ENCODE data around the gene RNASE4.
"Not testable (repeated sequence)": the region's sequence is repeated elsewhere in the genome, so short reads cannot be mapped to it uniquely, and the experiment has no call there.

RNASE4 gene, protein sequence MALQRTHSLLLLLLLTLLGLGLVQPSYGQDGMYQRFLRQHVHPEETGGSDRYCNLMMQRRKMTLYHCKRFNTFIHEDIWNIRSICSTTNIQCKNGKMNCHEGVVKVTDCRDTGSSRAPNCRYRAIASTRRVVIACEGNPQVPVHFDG

GRCh38 chr14:20683891-20684661 is at the start of gene RNASE4:
Gene RNASE4 (plus strand): TSS chr14:20684560. CDS start chr14:20699372, 14,812 bp downstream.
- peak; percentile 63 to 72 (median 68) for DNase-seq

- no peak for DNase-seq
These were observed 42.8 kb upstream of the RNASE4 start, which contains the start of gene OR6S1 for GRCh38 chr14:20641591-20641990. Gene OR6S1 (minus strand): TSS chr14:20641691. CDS start chr14:20641691, 0 bp downstream.

GRCh38 chr14:20642182-20642581 is 42.2 kb upstream of the RNASE4 start:
- DNase-seq = no peak

DNA sequence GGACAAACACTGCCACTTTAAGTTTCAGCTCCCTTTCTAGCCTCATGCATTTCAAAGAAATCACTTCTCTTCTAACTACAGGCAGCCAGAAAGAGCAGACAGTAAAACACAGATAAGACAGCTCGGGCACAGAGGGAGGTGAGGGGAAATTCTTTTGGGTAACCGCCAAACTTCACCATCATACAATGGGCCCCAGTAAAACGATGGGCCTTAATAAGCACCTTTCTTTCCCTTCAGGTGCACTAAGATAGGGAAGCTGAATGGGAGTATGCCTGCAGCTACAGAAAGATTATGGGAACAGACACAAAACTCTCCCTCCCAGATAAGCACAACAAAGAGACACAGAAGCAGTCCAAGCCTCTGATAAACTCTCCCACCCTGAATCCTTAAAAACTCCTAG is 41.6 kb upstream of the RNASE4 start:
- not testable (repeated sequence) for DNase-seq

GRCh38 chr14:20644520-20644919 is 39.8 kb upstream of the RNASE4 start:
- no peak for DNase-seq

DNA sequence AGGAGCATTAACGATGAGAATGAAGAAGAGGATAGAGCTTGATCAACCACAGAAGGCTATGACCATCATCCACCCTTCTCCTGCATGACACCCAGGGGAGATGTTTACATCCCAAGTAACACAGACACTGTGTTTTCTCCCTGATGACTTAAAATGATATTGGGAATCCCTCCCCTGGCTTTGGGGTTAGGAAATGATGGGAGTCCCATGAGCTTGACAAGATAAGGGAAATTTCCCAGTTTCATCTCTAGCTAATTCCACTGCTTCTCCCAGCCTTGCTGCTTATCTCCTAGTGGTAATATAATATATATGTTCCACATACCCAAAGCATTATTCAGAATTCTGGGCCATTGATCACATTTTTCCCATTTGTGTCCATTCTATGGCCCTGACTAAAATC is 38.9 kb upstream of the RNASE4 start:
- no peak for DNase-seq

- DNase-seq = peak in 1 of 4 experiments; percentile 14
These were observed 31.1 kb upstream of the RNASE4 start for GRCh38 chr14:20652996-20653975.

DNA sequence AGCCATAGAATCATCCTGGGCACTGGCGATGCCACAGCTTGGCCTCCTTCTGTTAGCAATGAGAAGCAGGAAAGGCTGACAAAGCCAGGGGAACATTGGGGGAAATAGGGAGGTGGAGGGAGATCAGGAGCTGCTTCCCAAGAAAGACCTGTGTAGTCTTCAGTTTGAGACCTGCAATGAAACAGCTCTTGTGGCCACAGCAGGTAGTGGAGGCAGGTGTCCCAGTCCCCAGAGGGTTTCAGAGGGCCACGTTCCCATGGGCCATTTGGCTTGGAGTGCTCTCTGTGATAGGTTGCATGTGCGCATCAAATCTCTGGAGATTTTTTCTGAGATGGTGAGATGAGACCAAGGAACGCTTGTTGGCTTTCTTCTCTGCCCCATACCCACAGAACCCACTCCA is 28.5 kb upstream of the RNASE4 start:
- no peak for DNase-seq

GRCh38 chr14:20656274-20656673 is 28.1 kb upstream of the RNASE4 start:
- no peak for DNase-seq

DNA sequence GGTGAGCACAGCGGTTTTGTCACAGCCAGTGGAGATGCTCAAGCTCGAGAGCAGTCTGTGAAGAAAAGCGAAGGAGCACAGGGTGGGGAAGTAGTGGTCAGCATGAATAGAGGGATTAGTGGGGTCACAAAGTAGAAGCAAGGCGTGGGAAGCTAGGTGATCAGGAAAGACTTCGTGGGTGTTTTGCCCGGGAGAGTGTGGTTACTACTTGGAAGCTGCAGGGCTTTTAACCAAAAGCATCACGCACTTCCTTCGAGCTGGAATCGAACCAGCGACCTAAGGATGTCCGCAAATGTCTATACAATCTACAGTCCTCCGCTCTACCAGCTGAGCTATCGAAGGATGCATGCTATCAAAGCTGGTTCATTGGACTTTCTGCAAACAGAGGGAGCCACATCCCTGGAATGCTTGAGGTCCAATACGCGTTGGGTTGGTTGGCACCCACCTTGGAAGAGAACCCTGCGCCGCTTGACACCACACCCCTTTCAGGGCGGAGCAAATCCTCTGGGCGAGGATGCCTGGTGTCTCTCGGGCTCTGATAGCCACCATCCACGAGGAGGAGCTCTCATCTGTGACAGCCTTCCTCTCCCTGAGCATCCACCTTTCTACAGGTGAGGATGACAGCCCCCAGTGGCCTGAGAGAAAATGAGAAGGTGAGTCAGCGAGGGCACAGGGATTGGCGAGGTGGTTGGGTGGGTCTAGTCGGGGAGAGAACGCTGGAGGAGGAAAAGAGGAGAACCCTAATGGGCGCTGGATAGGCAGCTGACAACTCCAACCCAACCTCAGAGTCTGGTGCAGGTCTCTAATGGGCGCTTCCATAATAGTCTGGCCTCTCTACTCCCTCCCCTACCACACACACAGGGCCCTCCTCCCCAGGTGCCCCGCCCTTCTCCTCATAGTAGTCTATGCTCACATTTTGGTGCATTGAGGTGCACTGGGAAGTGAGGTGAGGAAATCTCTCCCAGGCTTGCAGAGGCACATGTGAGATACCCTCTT is 26.8 kb upstream of the RNASE4 start:
- peak in 1 of 4 experiments; percentile 8 for DNase-seq

- no peak for DNase-seq
These were observed 26.1 kb upstream of the RNASE4 start for GRCh38 chr14:20658246-20658645.

DNA sequence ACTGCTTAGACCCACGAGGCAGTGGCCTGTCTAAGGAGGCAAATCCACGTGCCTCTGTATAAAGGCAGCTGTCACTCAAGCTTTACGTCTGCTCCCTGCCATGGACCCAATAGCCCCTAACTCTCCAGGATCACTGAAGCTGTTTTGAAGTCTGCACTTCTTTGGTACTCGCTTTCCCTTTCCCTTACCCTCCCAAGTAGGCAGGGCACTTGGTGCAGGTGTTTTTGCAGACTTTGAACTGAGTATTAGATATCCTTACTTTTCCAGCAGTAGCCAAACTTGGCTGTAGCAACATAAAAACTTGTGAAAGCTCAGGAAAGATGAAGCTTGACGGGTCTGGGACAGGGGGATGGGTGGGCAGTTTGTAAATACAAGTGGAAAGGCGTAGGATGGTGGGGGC is 25.0 kb upstream of the RNASE4 start:
- DNase-seq = no peak

GRCh38 chr14:20659813-20660395 is 24.5 kb upstream of the RNASE4 start:
- DNase-seq = no peak

DNA sequence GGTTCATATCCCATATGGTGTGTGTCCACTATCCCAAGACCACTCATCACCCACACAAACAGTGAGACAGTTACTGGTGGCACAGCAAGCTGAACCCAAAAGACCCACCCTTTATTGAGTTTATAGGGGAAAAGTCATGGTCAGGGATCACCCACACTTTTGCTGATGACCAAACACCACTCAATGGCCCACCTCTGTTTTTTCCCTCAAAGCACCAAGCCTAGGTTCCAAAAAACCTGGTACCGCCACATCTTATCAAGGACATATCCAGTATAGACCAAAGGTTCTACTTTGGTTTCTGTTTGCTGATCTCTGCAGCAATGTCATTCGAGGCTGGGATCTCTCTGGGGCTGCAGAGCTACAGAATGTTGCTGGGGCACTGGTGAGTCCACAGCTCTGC is 23.2 kb upstream of the RNASE4 start:
- no peak for DNase-seq

- peak; percentile 30 to 59 (median 46) for DNase-seq
These were observed 21.2 kb upstream of the RNASE4 start for GRCh38 chr14:20662968-20663732.

- not testable (repeated sequence) for DNase-seq
These were observed 17.9 kb upstream of the RNASE4 start for GRCh38 chr14:20666400-20666961.

DNA sequence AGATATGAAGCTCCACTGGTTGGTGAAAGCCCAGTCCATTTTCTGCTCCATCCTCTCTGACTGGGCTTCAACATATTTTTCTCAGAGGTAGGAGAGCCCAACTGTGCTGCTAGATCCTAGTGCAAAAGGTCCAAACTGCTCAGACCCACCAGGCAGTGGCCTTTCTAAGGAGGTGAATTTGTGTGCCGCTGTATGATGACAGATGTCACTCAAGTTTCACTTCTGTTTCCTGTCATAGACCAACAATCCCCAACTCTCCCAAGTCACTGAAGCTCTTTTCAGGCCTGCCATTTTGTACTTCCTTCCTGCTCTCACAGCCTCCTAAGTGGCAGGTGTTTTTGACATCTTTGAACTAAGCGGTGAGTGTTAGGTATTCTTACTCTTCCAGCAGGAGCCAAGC is 16.4 kb upstream of the RNASE4 start:
- DNase-seq = no peak

DNA sequence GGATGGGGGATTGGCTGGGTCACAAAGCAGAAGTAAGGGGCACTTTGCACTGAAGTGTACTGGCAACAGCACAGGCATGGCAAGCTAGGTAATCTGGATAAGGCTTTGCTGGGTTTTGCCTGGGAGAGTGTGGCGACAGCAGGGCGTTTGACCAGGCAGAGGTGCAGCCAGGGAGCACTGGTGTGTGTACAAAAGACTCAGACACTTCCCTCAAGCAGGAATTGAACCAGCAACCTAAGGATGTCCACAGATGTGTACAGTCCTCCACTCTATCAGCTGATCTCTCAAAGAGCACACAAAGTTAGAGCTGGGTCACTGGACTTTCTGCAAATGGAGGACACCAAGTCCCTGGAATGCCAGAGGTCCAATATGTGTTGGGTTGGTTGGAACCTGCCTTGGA is 15.4 kb upstream of the RNASE4 start:
- DNase-seq = no peak

DNA sequence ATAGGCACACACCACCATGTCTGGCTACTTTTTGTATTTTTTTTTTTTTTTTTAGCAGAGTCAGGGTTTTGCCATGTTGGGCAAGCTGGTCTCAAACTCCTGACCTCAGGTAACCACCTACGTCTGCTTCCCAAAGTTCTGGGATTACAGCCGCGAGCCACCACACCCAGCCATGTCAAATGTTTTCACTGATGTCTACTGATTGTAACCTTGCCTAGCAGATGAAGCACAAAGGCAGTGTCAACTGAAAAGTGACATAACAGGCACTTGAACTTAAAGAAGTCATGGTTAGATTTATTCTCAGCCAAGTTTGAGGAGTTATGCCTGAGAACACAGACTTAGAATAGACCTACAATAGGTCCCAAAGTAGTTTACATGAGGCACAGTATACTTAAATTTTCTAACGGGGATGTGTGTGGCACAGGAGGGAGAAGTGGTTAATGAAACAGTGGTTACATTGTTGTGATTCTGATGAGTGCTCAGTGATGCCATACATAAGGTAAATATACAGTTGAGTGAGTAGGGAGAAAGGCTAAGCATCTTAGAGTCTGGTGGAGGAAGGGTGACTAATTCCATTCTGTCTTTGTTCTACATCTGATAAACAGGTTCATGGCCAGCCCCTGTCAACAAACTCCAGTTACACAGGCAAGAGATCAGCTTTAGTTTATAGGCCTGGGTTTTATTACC is 12.6 kb upstream of the RNASE4 start:
- no peak for DNase-seq

DNA sequence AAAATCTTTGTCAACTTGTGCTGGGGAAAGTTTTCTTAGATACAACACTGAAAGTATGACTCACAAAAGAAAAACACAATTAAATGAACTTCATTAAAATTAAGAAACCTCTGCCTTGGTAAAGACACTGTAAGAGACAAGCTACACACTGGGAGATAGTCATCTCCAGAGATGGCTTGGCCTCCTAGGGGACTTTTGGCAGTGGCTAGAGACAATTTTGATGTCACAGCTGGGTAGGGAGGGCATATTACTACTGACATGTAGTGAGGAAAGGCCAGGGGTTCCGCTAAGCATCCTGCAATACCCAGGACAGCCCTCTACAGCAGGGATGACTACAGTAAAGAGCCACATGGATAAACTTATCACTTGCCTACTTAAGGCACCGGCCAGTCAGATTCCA is 8.7 kb upstream of the RNASE4 start:
- no peak for DNase-seq
